C4-2B (cell line): ENCODE measurements around the gene CKS2.

Experiments
- ZFX ChIP-seq: fragments of 450-650 bp; IDR thresholded peaks from 2 replicates; pipeline ENCODE4 v1.6.1; 2017
- TF ChIP-seq, protein P1 (sequence below): fragments of 450-650 bp; conservative IDR thresholded peaks from 2 replicates; pipeline ENCODE4 v1.5.1; 2017; ENCODE audit warnings: mild to moderate bottlenecking

DNA sequence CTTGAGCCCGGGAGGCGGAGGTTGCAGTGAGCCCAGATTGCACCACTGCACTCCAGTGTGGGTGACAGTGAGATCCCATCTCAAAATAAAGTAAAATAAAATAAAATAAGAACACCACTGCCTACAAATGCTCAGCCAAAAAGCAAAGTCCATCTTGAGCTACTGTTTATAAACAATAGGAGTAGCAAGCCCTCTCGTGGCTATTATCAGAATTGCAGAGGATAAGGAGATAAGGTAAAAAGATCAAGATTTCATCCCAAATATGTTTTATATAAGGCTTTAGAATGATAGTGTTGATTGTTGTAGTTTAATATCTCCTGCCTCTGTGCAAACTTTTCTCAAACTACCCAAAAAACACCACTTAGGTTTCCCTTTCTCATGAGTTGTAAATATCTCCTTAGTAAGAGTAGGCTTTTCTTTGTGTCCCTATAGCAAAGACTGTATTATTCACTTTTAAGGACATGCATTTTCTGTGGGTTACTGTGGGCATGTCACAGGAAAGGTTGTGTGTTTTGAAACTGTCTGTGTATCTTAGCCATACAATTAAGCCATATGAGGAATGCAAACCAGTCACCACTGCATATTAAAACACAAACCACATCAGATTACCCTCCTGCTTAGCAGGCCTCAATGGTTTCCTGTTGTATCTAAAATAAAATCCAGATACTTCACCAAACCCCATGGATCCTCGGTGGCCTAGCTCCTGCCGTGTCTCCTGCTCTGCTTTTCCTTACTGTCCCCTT lies 31.8 kb upstream of the CKS2 start:
- TF ChIP-seq, protein P1, sequence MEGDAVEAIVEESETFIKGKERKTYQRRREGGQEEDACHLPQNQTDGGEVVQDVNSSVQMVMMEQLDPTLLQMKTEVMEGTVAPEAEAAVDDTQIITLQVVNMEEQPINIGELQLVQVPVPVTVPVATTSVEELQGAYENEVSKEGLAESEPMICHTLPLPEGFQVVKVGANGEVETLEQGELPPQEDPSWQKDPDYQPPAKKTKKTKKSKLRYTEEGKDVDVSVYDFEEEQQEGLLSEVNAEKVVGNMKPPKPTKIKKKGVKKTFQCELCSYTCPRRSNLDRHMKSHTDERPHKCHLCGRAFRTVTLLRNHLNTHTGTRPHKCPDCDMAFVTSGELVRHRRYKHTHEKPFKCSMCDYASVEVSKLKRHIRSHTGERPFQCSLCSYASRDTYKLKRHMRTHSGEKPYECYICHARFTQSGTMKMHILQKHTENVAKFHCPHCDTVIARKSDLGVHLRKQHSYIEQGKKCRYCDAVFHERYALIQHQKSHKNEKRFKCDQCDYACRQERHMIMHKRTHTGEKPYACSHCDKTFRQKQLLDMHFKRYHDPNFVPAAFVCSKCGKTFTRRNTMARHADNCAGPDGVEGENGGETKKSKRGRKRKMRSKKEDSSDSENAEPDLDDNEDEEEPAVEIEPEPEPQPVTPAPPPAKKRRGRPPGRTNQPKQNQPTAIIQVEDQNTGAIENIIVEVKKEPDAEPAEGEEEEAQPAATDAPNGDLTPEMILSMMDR = peak; percentile 89
- no peak for TF ChIP-seq ZFX
